ENCODE measurements around the gene CPNE5.

The CPNE5 gene

DNA sequence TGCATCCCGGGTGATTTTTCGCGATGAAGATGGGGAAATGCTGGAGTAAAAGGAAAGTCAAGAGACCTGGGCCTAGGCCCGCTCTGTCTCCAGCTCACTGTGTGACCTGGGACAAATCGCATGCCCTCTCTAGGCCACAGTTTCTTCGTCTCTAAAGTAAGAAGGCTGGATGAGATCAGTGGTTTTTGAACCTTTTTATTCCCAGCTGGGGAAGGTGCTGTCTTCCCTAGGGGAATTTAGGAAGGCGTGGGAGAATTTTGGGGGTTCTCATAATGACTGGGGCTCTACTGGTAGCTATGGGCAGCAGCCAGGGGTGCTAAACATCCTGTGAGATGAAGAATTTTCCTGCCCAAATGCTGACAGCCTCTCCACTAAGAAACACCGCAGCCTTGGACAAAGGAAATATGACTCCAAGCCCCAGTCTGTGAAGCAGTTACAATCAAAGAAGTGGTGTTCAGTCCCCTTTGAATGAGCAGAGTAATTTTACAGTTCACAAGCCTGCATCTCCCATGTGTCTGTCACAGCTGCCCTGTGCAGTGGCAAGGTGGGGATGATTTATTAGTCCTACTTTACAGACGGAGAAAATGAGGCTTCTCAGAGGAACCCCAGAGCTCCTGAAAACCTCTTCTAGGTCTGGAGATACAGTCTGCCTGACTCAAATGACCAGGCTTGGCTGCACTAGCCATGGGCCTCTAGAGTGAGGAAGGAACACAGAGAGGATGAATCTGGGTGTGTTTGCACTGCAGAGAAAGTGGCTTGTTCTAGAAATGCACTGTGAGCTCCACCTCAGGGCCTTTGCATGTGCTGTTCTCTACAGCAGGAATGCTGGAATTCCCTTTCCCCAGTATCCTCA, 84.4 kb downstream of the CPNE5 start:
- peak overlapping the region; percentile 36; the same call in 1 of the 2 replicates for H3K9ac ChIP-seq (ENCODE audit: low read length)
- H3K4me2 ChIP-seq (ENCODE audit: low read length): peak overlapping the region; percentile 97

GRCh38 chr6:36753671-36754405, 85.4 kb downstream of the CPNE5 start:
- Histone ChIP-seq H3K79me2 (ENCODE audit: low read length) (no peaks in the 10 kb centered on the region), H3K27ac (ENCODE audit: low read length) (peak overlapping the region; percentile 3; the same call in 1 of the 2 replicates), H3K4me3 (ENCODE audit: low read length) (no peak overlapping the region; the same call in 1 of the 2 replicates), H3K4me2 (ENCODE audit: low read length) (peak overlapping the region; percentile 52), H2AFZ (ENCODE audit: low read depth, low read length) (no peak overlapping the region), H3K9me3 (ENCODE audit: insufficient read depth, low read length) (no peaks in the 10 kb centered on the region), H3K36me3 (replicated peaks; ENCODE audit: low read depth, low read length) (no peaks in the 10 kb centered on the region), H4K20me1 (ENCODE audit: insufficient read depth, low read length) (no peaks in the 10 kb centered on the region), H3K4me1 (ENCODE audit: low read length) (peaks cover 69% of the 10 kb centered on the region), H3K27me3 (ENCODE audit: low read depth, low read length) (no peaks in the 10 kb centered on the region), H3K9ac (ENCODE audit: low read length) (peak overlapping the region; percentile 5; the same call in 1 of the 2 replicates)
- TF ChIP-seq CTCF (IDR thresholded peaks at IDR 0.05; ENCODE audit: low read depth, low read length) (no peak), EZH2phosphoT487 (IDR thresholded peaks at IDR 0.05; ENCODE audit: low read depth) (no peak)

More for the DNA sequence above, 84.4 kb downstream of the CPNE5 start:
- no peaks in the 10 kb centered on the region for H3K36me3 ChIP-seq (replicated peaks; ENCODE audit: low read depth, low read length)
- TF ChIP-seq EZH2phosphoT487 (IDR thresholded peaks at IDR 0.05; ENCODE audit: low read depth) (no peak), CTCF (IDR thresholded peaks at IDR 0.05; ENCODE audit: low read depth, low read length) (no peak)
- no peaks in the 10 kb centered on the region for H3K27me3 ChIP-seq (ENCODE audit: low read depth, low read length)
- no peaks in the 10 kb centered on the region for H3K9me3 ChIP-seq (ENCODE audit: insufficient read depth, low read length)
- peak overlapping the region; percentile 63 for H3K4me3 ChIP-seq (ENCODE audit: low read length)
- no peaks in the 10 kb centered on the region for H4K20me1 ChIP-seq (ENCODE audit: insufficient read depth, low read length)
- peak overlapping the region; percentile 76 for H3K27ac ChIP-seq (ENCODE audit: low read length)
- H3K79me2 ChIP-seq (ENCODE audit: low read length): no peaks in the 10 kb centered on the region
- no peak overlapping the region for H2AFZ ChIP-seq (ENCODE audit: low read depth, low read length)
- H3K4me1 ChIP-seq (ENCODE audit: low read length): peaks cover 76% of the 10 kb centered on the region

- peak overlapping the region; percentile 14; the same call in 1 of the 2 replicates for H3K27ac ChIP-seq (ENCODE audit: low read length)
- H3K4me3 ChIP-seq (ENCODE audit: low read length): no peak overlapping the region
- H3K79me2 ChIP-seq (ENCODE audit: low read length): no peaks in the 10 kb centered on the region
- peak overlapping the region; percentile 52 for H3K4me2 ChIP-seq (ENCODE audit: low read length)
- TF ChIP-seq CTCF (IDR thresholded peaks at IDR 0.05; ENCODE audit: low read depth, low read length) (no peak), EZH2phosphoT487 (IDR thresholded peaks at IDR 0.05; ENCODE audit: low read depth) (no peak)
- H2AFZ ChIP-seq (ENCODE audit: low read depth, low read length): no peak overlapping the region
- H3K27me3 ChIP-seq (ENCODE audit: low read depth, low read length): no peaks in the 10 kb centered on the region
- H4K20me1 ChIP-seq (ENCODE audit: insufficient read depth, low read length): no peaks in the 10 kb centered on the region
- H3K4me1 ChIP-seq (ENCODE audit: low read length): peaks cover 64% of the 10 kb centered on the region
- peak overlapping the region; percentile 5; the same call in 1 of the 2 replicates for H3K9ac ChIP-seq (ENCODE audit: low read length)
- H3K36me3 ChIP-seq (replicated peaks; ENCODE audit: low read depth, low read length): peaks cover 2% of the 10 kb centered on the region
- H3K9me3 ChIP-seq (ENCODE audit: insufficient read depth, low read length): no peaks in the 10 kb centered on the region
Measured at GRCh38 chr6:36752886-36753506, 86.2 kb downstream of the CPNE5 start.

Measured in OCI-LY3 (cell line).